GM12892 (cell line): ENCODE measurements around the gene SHROOM4.

ENCODE experiments used
- POLR2A ChIP-seq: IDR thresholded peaks from 2 replicates; pipeline ENCODE4 v1.6.1; 2011; ENCODE audit warnings: low read depth, low read length, control low read depth
- POLR2AphosphoS5 ChIP-seq: IDR thresholded peaks from 2 replicates; pipeline ENCODE4 v1.6.1; 2011; ENCODE audit warnings: low read depth, low read length, control low read depth

- TF ChIP-seq POLR2A: no peak
- no peak for TF ChIP-seq POLR2AphosphoS5
Measured at GRCh38 chrX:50736656-50737055, 77.3 kb downstream of the SHROOM4 start.
